GM19043 (cell line): ENCODE data around the gene FCHO1.
"Not testable (repeated sequence)": the region's sequence is repeated elsewhere in the genome, so short reads cannot be mapped to it uniquely, and the experiment has no call there.

ENCODE experiments used
- ATAC-seq: cut with Tn5 transposase; IDR thresholded peaks from one replicate; pipeline ENCODE4 v1.9.1; 2021; ENCODE audit warnings: low read depth; ENCODE audit not compliant: unreplicated experiment

FCHO1 gene

GRCh38 chr19:17790059-17790780 lies 38.9 kb downstream of the FCHO1 start:
- no peak for ATAC-seq

GRCh38 chr19:17794412-17794730 lies 43.1 kb downstream of the FCHO1 start:
- no peak for ATAC-seq

GRCh38 chr19:17794731-17795494 lies 43.6 kb downstream of the FCHO1 start, which contains the start of gene B3GNT3:
TSS of gene B3GNT3 (plus strand) at chr19:17795138. CDS start at chr19:17807808, 12,670 bp downstream.
- no peak for ATAC-seq

- no peak for ATAC-seq
These were observed 44.2 kb downstream of the FCHO1 start for GRCh38 chr19:17795495-17795856.

- ATAC-seq, result no peak
These were observed 44.9 kb downstream of the FCHO1 start for GRCh38 chr19:17796013-17796837.

GRCh38 chr19:17796838-17797423 lies 45.7 kb downstream of the FCHO1 start:
- ATAC-seq, result no peak

- ATAC-seq, result no peak
These were observed 46.3 kb downstream of the FCHO1 start for GRCh38 chr19:17797424-17798201.

- not testable (repeated sequence) for ATAC-seq
These were observed 47.3 kb downstream of the FCHO1 start for GRCh38 chr19:17798599-17798998.

GRCh38 chr19:17802137-17802858 lies 51.0 kb downstream of the FCHO1 start:
- ATAC-seq, result no peak

GRCh38 chr19:17803264-17803896 lies 52.1 kb downstream of the FCHO1 start:
- ATAC-seq, result no peak

GRCh38 chr19:17805427-17805826 lies 54.1 kb downstream of the FCHO1 start:
- ATAC-seq, result no peak

GRCh38 chr19:17806945-17807344 lies 55.7 kb downstream of the FCHO1 start:
- no peak for ATAC-seq

- no peak for ATAC-seq
These were observed 56.5 kb downstream of the FCHO1 start for GRCh38 chr19:17807731-17808316.

GRCh38 chr19:17811103-17811502 lies 59.8 kb downstream of the FCHO1 start:
- no peak for ATAC-seq

GRCh38 chr19:17811681-17812080 lies 60.4 kb downstream of the FCHO1 start:
- ATAC-seq, result no peak

GRCh38 chr19:17812099-17812498 lies 60.8 kb downstream of the FCHO1 start:
- no peak for ATAC-seq

- ATAC-seq, result no peak
These were observed 66.5 kb downstream of the FCHO1 start for GRCh38 chr19:17817668-17818363.

- ATAC-seq, result no peak
These were observed 69.9 kb downstream of the FCHO1 start, which contains the start of gene INSL3 for GRCh38 chr19:17821190-17821589. TSS of gene INSL3 (minus strand) at chr19:17821519. CDS start at chr19:17821506, 13 bp downstream.
